ENCODE measurements around the gene LY6G6F. TPM values are rescaled to one million over a fixed set of nuclear protein-coding genes. Genes with fewer than 3 reads are reported as not detected.
A peak's percentile ranks its signal among the peaks of the same experiment; 100 is the strongest.

The LY6G6F gene
- total RNA-seq, 1 experiment from 2014 or later: not detected

- H3K27ac Mint-ChIP-seq (ENCODE audit: low read depth, unreplicated experiment): peak overlapping the region; percentile 99
- peaks cover 79% of the 10 kb centered on the region for H3K36me3 Mint-ChIP-seq (ENCODE audit: insufficient read depth, unreplicated experiment)
- TSS peak; percentile 31 for BruUV-seq (replicated peaks)
- no peak for TF ChIP-seq CTCF (IDR thresholded peaks at IDR 0.05; ENCODE audit: unreplicated experiment)
- H3K4me1 Mint-ChIP-seq (ENCODE audit: insufficient read depth, unreplicated experiment): peaks cover 39% of the 10 kb centered on the region
- H3K4me3 Mint-ChIP-seq (ENCODE audit: unreplicated experiment): peak overlapping the region; percentile 99
- intact Hi-C loops (cut with micrococcal nuclease): loop anchor here (5.0 kb wide), 1 partner anchor 42 kb away; the partner anchor contains the start of gene PRRC2A
- ChIA-PET POLR2A (interaction anchor here (0.6 to 7.9 kb wide), 40 partner anchors 12 to 1308 kb away, joined by 3 to 263 read pairs (median 5); partner anchors contain the start of genes ABHD16A, APOM, ATP6V1G2 and BAG6), CTCF (interaction anchor here (0.7 to 0.9 kb wide), 4 partner anchors 9 to 114 kb away, joined by 4 to 9 read pairs (median 4); partner anchors contain the start of gene APOM)
- no peaks in the 10 kb centered on the region for H3K27me3 Mint-ChIP-seq (ENCODE audit: insufficient read depth, unreplicated experiment)
- no peaks in the 10 kb centered on the region for H3K9me3 Mint-ChIP-seq (ENCODE audit: unreplicated experiment)
- DNase-seq (ENCODE audit: unreplicated experiment): peak; percentile 84
These were observed 42.5 kb upstream of the LY6G6F start for GRCh38 chr6:31663961-31664789.

GRCh38 chr6:31664790-31665500 lies 41.7 kb upstream of the LY6G6F start, which contains the start of gene GPANK1:
Gene GPANK1, minus strand, starts transcription at chr6:31664997. Its CDS starts 519 bp downstream, at chr6:31664478.
- Mint-ChIP-seq H3K4me1 (ENCODE audit: insufficient read depth, unreplicated experiment) (peaks cover 31% of the 10 kb centered on the region), H3K27me3 (ENCODE audit: insufficient read depth, unreplicated experiment) (no peaks in the 10 kb centered on the region), H3K36me3 (ENCODE audit: insufficient read depth, unreplicated experiment) (peaks cover 79% of the 10 kb centered on the region), H3K9me3 (ENCODE audit: unreplicated experiment) (no peaks in the 10 kb centered on the region), H3K27ac (ENCODE audit: low read depth, unreplicated experiment) (peak within 1 kb of the TSS; percentile 99), H3K4me3 (ENCODE audit: unreplicated experiment) (peak within 1 kb of the TSS; percentile 99)
- CTCF ChIA-PET: interaction anchor here (0.7 kb wide), 1 partner anchor 114 kb away, joined by 5 read pairs; no protein-coding TSS in a partner anchor
- no peak for TF ChIP-seq CTCF (IDR thresholded peaks at IDR 0.05; ENCODE audit: unreplicated experiment)
- BruUV-seq (replicated peaks): no TSS peak
- DNase-seq (ENCODE audit: unreplicated experiment): peak; percentile 97
- intact Hi-C loops (cut with micrococcal nuclease): loop anchor here (5.0 kb wide), 1 partner anchor 43 kb away; the partner anchor contains the start of gene PRRC2A
- POLR2A ChIA-PET: interaction anchor here (0.6 to 7.9 kb wide), 37 partner anchors 13 to 1307 kb away, joined by 3 to 263 read pairs (median 5); partner anchors contain the start of genes ABHD16A, APOM, BAG6 and CLIC1

- POLR2A ChIA-PET: interaction anchor here (0.6 to 7.9 kb wide), 29 partner anchors 12 to 1306 kb away, joined by 3 to 263 read pairs (median 7); partner anchors contain the start of genes ABHD16A, APOM, ATP6V1G2 and BAG6
- intact Hi-C loops (cut with micrococcal nuclease): no loop called here
These were observed 40.9 kb upstream of the LY6G6F start, which contains the start of gene CSNK2B for GRCh38 chr6:31665501-31666336. Gene CSNK2B, plus strand, starts transcription at chr6:31666080. Its CDS starts 752 bp downstream, at chr6:31666832.

More at GRCh38 chr6:31665501-31666336, 40.9 kb upstream of the LY6G6F start, which contains the start of gene CSNK2B:
- BruUV-seq (replicated peaks): no TSS peak
- CTCF ChIA-PET: interaction anchor here (0.5 to 1.1 kb wide), 3 partner anchors 11 to 1102 kb away, joined by 3 read pairs; no protein-coding TSS in a partner anchor
- Mint-ChIP-seq H3K27me3 (ENCODE audit: insufficient read depth, unreplicated experiment) (no peaks in the 10 kb centered on the region), H3K27ac (ENCODE audit: low read depth, unreplicated experiment) (peak within 1 kb of the TSS; percentile 99), H3K36me3 (ENCODE audit: insufficient read depth, unreplicated experiment) (peaks cover 81% of the 10 kb centered on the region), H3K9me3 (ENCODE audit: unreplicated experiment) (no peaks in the 10 kb centered on the region), H3K4me1 (ENCODE audit: insufficient read depth, unreplicated experiment) (peaks cover 31% of the 10 kb centered on the region), H3K4me3 (ENCODE audit: unreplicated experiment) (peak within 1 kb of the TSS; percentile 99)
- no peak for TF ChIP-seq CTCF (IDR thresholded peaks at IDR 0.05; ENCODE audit: unreplicated experiment)
- peak; percentile 98 for DNase-seq (ENCODE audit: unreplicated experiment)
